ENCODE data around the gene TTC32.
"Not testable (repeated sequence)": the region's sequence is repeated elsewhere in the genome, so short reads cannot be mapped to it uniquely, and the experiment has no call there.

Gene TTC32

GRCh38 chr2:19901442-19902215, at the start of gene TTC32:
Gene TTC32 (minus strand): TSS chr2:19901983. CDS start chr2:19901854, 129 bp downstream.
- peak; percentile 92 for DNase-seq (ENCODE audit: low spot score)

GRCh38 chr2:19949071-19949470, 47.3 kb upstream of the TTC32 start:
- DNase-seq (ENCODE audit: low spot score): no peak

GRCh38 chr2:19947184-19947940, 45.6 kb upstream of the TTC32 start:
- DNase-seq (ENCODE audit: low spot score): no peak

GRCh38 chr2:19944205-19944845, 42.5 kb upstream of the TTC32 start:
- no peak for DNase-seq (ENCODE audit: low spot score)

- no peak for DNase-seq (ENCODE audit: low spot score)
Observed at GRCh38 chr2:19943189-19943588, 41.4 kb upstream of the TTC32 start.

- DNase-seq (ENCODE audit: low spot score): no peak
Observed at GRCh38 chr2:19942199-19942598, 40.4 kb upstream of the TTC32 start.

- DNase-seq (ENCODE audit: low spot score): no peak
Observed at GRCh38 chr2:19937004-19937403, 35.2 kb upstream of the TTC32 start.

- DNase-seq (ENCODE audit: low spot score): no peak
Observed at GRCh38 chr2:19936203-19936602, 34.4 kb upstream of the TTC32 start.

- no peak for DNase-seq (ENCODE audit: low spot score)
Observed at GRCh38 chr2:19933351-19933981, 31.7 kb upstream of the TTC32 start.

GRCh38 chr2:19932928-19933327, 31.1 kb upstream of the TTC32 start:
- DNase-seq (ENCODE audit: low spot score): no peak

GRCh38 chr2:19929226-19929625, 27.4 kb upstream of the TTC32 start:
- no peak for DNase-seq (ENCODE audit: low spot score)

GRCh38 chr2:19927816-19928215, 26.0 kb upstream of the TTC32 start:
- not testable (repeated sequence) for DNase-seq (ENCODE audit: low spot score)

GRCh38 chr2:19924526-19924925, 22.7 kb upstream of the TTC32 start:
- DNase-seq (ENCODE audit: low spot score): not testable (repeated sequence)

GRCh38 chr2:19922188-19922587, 20.4 kb upstream of the TTC32 start:
- DNase-seq (ENCODE audit: low spot score): not testable (repeated sequence)

GRCh38 chr2:19916385-19916950, 14.7 kb upstream of the TTC32 start:
- no peak for DNase-seq (ENCODE audit: low spot score)

GRCh38 chr2:19914266-19914975, 12.6 kb upstream of the TTC32 start:
- no peak for DNase-seq (ENCODE audit: low spot score)

- DNase-seq (ENCODE audit: low spot score): no peak
Observed at GRCh38 chr2:19911808-19912509, 10.2 kb upstream of the TTC32 start.

GRCh38 chr2:19902216-19902740, 495 bp upstream of the TTC32 start:
- no peak for DNase-seq (ENCODE audit: low spot score)

- DNase-seq (ENCODE audit: low spot score): peak; percentile 41
Observed at GRCh38 chr2:19900931-19901441, 797 bp downstream of the TTC32 start.

Measured in putamen (tissue), 1 donor.